ENCODE measurements around the gene ERC2.

- no peak for TF ChIP-seq GATA2 (IDR thresholded peaks at IDR 0.05; ENCODE audit: low read depth, low read length)
- TF ChIP-seq GATA3 (IDR thresholded peaks at IDR 0.05; ENCODE audit: low read depth, low read length): no peak
These were observed 959.9 kb downstream of the ERC2 start for GRCh38 chr3:55508335-55508734.

Measured in SH-SY5Y (cell line).